Erythroblast (primary cell): Measurements from ENCODE around the gene CBARP.

Source experiments
- GATA1 ChIP-seq: IDR thresholded peaks from 2 replicates; pipeline ENCODE4 v1.6.1; 2011; ENCODE audit warnings: low read depth, mild to moderate bottlenecking, control low read depth, low read length, moderate library complexity
- POLR2A ChIP-seq: IDR thresholded peaks from 2 replicates; pipeline ENCODE4 v1.6.1; 2011; ENCODE audit warnings: mild to moderate bottlenecking, low read length

- TF ChIP-seq POLR2A, result no peak
- no peak for TF ChIP-seq GATA1
These were observed 42.1 kb upstream of the CBARP start for GRCh38 chr19:1279782-1280341.
